ENCODE measurements around the gene ATP4A. TPM values are rescaled to one million over a fixed set of nuclear protein-coding genes. Genes with fewer than 3 reads are reported as not detected.

The ATP4A gene
- polyA plus RNA-seq, 1 donor, result not detected

DNA sequence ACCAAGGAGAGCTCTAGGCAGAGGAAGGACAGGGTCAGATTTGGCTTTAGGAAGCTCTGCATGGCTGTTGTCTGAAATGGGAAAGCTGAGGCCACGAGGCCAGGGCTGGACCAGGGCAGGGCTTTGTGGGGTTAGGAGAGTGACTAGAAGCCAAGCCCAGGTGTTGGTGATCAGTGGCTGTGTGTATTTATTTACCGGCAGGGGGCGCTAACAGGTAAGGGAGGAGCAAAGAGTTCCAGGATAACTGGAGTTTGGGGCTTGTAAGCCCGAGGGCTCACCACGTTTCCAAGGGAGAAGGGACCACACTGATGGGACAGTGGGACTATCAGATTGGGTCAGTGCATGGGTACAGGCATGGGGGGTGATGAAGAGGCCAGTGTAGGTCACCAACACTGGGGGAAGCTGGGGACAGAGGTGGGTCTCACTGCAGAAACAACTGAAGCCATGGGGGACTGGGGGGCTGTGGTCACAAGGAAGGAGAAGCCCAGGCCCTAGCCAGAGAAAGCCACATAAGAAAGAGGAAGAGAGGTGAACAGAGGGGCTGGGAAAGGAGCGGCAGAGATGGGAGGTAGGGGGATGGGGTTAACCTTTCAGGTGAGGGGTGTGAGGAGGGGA lies 14.2 kb downstream of the ATP4A start:
- no peak for DNase-seq (ENCODE audit: low read depth)

DNA sequence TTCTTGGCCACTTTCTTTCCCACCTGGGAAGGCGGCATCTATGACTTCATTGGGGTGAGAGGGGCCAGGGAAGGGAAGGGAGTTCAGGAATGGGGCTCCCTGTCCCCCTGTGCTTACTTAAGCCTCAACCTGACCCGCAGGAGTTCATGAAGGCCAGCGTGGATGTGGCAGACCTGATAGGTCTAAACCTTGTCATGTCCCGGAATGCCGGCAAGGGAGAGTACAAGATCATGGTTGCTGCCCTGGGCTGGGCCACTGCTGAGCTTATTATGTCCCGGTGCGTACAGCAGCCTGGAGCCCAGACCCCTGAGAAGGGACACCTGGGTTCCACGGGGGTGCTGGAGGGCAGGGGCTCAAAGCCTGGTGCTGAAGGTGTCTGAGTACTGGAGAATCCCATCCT lies 16.9 kb downstream of the ATP4A start:
- no peak for DNase-seq (ENCODE audit: low read depth)

DNA sequence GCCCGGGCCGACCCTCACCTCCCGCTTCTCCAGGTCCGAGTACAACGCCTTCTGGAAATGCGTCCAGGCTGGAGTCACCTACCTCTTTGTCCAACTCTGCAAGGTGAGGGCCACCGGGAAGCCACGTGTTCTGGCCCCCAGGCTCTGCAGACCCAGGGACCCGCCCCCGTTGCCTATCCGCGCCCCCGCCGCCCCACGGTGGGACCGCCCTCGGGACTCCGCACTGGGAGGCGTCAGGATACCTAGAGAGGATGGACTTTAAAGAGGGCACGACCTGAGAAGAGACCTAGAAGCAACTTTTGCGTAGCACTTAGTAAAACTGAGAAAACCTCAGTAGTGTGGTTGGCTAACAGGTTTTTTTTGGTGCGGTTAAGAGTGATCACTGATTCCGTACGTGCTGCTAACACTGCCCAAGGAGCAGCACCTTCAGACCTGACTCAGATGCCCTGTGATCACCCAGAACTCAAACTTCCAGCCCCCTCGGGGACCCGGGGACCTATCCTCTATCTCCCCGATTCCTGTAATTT lies 17.5 kb downstream of the ATP4A start:
- DNase-seq (ENCODE audit: low read depth), result no peak

DNA sequence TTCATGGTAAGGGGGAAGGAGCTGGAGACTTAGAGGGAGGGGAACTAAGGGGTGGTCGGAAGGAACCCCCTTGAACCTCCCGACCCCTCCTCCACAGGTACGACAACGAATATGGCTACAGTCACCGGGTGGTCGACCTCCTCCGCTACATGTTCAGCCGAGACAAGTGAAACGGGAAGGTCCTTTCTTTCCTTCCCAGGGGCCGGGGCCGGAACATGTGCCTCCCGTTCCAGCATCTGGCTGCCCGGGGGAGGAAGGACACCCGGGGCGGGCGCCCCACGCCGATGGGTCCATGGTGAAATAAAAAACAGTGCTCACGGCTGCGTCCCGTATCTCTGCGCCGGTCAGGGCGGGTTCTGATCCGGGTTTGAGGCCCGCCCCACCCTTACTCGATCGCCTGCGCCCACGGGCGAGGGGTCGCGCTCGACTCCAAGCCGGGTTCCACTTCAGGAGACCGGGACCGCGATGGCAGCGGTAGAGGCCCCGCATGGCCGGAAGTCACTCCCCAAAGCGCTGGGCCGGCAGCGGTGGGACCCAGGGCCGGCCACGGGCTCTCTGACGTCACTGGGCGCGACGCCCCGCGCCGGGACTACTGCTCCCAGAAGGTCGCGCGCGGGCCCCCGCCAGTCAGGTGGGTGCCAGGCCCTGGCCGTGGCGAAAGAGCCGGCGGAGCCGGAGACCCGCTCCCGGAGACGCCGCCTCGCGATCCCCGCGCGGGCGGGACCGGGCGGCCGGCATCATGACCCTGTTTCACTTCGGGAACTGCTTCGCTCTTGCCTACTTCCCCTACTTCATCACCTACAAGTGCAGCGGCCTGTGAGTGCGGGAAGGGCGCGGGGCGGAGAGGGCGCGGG lies 18.2 kb downstream of the ATP4A start, which contains the start of gene TMEM147:
TMEM147 (plus strand) TSS at position 626 of the 854 bp plus-strand sequence; CDS start at position 740, 114 bp downstream.
- DNase-seq (ENCODE audit: low read depth), result peak; percentile 58

DNA sequence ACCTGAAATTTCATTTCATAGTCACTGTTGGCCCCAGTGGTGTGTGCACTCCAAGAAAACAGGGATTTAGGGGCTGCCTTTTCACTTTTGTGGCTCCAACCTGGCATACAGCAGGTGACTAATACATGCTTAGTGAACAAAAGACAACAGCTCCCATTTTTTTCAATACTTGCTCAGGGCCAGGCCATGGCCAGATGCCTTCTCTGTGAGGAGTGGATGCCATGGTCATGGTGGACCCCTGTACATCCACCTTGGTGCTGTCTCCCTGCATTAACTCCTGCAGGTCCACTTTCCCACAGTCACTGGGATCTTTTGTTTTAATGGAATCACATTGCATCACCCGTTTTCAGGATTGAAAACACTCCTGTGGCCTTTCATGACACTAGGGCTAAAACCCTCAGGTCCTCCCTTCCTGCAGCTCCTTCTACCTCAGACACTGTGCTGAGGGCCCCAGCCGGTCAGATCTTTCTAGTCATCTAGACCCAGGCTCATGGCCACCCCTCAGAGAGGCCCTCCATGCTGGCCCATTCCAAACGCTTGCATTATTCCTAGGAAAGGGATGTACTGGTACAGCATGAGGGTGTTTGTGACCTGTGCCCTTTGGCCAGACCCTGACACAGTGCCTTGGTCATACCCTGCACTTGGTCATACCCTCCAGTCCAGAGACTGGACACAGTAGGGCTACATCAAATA lies 19.2 kb downstream of the ATP4A start:
- no peak for DNase-seq (ENCODE audit: low read depth)

DNA sequence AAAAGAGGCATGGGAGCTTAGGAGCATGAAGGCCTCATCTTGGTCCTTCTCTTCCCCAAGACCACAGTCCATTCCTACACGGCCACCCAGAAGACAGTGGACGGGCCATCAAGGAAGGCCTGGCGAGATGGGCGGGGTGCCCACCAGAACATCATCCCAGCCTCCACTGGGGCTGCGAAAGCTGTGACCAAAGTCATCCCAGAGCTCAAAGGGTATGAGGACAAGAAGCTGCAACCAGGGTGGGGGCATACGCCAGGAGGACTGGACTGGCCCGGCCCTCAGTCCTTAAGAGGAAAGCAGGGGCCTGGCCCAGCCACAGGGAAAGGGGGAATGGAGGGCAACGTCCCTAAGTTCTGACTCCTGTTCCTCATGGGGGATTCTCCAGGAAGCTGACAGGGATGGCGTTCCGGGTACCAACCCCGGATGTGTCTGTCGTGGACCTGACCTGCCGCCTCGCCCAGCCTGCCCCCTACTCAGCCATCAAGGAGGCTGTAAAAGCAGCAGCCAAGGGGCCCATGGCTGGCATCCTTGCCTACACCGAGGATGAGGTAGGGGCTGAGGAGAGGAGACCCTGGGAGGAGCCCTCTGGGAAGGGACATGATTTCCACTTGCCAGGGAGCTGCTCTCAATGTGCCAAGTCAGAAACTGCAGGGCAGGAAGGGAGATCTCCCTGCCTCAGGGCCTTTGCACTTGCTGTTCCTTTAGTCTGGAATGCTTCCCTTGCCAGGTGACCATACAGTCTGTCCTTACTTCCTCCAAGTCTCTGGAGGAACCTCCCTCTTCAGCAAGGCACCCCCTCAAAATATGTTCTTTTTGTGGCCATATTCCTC lies 20.0 kb downstream of the ATP4A start:
- no peak for DNase-seq (ENCODE audit: low read depth)

DNA sequence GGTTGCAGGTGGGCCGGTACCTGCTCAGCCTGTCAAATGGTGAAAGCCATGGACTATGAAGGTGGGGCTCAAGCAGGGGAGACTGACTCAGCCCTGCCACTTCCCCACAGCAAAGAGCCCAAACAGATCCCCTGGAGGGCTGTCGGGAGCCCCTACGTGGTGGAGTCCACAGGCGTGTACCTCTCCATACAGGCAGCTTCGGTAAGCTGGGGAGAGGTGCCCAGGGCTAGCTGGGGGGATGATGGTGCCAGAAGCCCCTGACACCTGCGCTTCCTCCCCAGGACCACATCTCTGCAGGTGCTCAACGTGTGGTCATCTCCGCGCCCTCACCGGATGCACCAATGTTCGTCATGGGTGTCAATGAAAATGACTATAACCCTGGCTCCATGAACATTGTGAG lies 21.2 kb downstream of the ATP4A start:
- no peak for DNase-seq (ENCODE audit: low read depth)

DNA sequence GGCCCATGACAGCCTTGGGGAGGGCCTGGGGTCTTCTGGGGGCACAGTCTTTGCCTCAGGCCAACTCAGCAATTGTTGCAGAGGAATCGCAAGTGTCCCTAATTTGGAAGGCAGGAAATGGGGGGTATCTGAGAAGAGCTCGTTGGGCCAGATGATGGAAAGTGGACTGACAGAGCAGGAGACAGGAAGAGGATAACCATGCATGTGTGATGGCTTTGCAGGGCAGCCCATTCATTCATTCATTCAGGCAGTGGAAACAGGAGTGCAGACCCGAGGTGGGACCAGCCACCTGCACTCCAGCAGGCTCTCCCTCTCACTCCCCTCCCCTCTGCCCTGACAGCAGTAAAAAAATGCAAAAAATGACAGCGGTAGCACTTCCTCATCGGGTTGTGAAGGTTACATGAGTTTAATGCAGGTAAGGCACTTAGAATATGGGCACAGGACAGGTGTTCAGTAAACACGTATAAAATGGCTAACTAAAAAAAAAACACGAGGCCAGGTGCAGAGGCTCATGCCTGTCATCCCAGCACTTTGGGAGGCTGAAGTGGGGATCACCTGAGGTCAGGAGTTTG lies 23.0 kb downstream of the ATP4A start:
- DNase-seq (ENCODE audit: low read depth), result no peak

DNA sequence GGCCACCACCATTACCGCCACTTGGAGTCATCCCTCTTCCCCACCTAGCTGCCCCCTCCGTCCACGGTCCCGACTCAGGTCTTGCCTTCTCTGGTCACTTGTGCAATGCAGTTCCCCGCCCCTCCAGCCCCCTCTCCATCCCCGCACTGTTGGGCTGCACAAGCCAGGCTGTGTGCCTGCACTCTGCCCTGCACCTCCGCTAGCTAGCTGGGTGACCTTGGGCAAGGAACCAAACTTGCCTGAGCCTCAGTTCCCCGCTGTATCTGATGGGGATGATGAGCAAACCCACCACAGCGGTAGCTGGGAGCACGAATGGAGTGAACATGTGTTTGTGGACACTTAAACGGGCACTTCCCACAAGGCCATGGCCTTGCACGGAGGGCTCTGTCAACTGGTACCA lies 23.6 kb downstream of the ATP4A start:
- DNase-seq (ENCODE audit: low read depth), result no peak

DNA sequence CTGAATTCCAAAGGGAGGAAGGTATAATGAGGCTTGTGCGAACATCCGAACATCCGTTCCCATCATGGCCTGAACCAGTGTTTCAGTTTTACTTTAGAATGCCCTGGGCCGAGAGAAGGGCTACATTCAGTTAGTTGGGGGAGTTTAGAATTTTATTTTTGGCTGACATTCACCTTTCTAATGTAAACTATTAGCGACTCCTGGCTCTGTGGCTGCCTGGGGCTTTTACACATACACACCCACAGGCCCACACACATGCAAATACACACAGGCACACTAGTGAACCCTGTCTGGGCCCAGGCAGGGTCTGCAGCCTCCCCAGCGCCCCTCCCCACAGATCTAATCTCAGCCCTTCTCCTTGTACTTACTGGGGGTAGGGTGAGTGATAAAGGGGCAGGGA lies 24.1 kb downstream of the ATP4A start:
- no peak for DNase-seq (ENCODE audit: low read depth)

DNA sequence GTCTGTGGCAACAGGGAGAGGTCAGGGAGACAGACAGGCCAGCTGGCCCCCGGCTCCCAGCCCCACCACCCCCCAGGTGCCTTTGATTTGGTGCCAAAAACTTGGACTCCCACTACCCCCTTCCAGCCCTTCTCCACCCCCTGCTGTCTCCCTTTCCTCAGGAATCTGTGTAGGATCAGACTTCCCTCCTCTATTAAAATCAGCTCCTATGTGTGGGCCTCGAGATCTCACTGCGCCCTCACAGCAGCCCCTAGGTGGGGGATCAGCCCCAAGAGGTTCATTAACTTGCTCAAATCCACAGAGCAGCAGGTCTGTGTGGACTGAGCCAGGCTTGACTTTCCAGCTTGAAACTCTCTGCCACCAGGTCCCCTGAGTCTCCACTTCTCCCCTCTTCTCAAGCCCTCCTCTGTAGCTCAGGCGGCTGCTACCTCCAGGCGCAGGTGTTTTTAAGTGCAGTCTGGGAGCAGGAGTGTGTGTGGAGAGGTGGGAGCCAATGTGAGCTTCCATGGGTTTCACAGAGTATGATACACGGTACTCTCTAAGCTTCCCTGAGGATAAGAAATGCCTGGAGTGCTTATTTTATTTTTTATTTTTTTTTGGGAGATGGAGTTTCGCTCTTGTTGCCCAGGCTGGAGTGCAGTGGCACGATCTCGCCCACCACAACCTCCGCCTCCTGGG lies 28.5 kb downstream of the ATP4A start:
- no peak for DNase-seq (ENCODE audit: low read depth)

DNA sequence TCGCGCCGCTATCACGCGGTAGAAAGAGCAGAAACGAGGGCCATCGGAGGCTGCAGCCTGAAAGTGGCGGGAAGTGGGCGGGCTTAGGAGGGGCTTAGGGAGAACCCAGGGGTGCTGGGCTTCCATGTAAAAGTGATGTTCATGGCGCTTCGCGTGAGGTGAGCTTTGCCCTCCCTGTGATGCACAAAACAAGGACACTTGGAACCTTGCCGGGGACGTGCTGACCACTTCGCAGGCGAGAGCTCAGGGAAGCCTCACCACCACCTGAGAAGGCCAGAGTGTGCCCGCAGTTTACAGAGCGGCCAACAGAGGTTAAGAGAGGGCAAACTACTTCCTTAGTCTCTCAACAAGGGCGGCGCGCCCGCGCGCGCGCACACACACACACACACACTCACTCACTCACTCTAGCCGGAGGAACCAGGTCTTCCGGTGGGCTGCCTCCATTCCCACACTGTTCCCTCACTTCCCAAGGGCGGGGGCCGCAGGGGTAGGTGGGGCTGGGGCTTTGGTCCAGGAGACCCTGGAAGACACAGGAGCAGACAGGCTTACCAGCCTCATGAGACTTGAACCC lies 29.6 kb downstream of the ATP4A start:
- DNase-seq (ENCODE audit: low read depth), result no peak

DNA sequence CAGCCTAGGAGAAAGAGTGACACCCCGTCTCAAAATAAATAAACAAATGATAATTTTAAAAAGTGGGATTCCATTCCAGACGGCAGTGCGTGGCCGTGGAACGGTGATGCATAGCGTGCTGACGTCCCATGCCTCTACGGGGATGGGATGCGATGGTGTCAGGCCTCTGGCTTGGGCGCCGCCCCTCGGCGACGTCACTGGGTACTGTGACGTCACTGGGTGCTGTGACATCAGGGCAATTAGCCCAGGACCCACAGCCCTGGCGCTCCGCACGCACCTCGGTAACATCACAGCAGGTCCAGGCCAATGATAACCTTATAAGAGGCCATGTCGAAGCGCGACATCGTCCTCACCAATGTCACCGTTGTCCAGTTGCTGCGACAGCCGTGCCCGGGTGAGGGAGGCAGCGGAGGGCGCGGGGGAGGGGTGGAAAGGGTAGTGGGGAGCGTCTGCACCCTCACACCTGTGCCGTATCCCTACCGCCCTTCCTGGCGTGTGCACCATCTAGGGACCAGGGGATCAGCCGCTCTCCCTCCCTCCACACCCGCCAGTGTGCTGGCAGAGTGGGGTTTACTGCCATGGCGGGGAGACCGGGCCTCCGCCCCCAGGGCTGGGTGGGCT lies 30.1 kb downstream of the ATP4A start, which contains the start of gene GAPDHS:
GAPDHS (plus strand) TSS at position 256 of the 621 bp plus-strand sequence; CDS start at position 328, 72 bp downstream.
- DNase-seq (ENCODE audit: low read depth), result no peak

DNA sequence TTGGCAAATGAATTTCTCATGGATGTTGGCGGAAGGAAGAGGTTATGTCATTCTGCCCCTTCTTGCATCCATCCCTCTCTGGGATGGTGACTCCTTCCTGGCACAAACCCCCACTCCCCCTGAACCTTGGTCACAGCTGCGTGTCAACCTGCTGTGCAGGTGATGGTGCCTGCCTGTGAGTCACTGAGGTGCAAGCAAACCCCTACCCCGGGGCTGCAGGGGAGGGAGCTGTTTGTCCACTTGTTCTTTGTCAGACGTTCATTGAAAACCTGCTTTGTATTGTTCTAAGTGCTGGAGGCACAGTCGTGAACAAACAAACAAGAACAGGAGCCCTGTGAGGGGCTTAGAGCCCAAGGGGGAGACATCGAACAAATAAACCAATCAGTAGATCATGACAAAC lies 32.2 kb downstream of the ATP4A start:
- no peak for DNase-seq (ENCODE audit: low read depth)

DNA sequence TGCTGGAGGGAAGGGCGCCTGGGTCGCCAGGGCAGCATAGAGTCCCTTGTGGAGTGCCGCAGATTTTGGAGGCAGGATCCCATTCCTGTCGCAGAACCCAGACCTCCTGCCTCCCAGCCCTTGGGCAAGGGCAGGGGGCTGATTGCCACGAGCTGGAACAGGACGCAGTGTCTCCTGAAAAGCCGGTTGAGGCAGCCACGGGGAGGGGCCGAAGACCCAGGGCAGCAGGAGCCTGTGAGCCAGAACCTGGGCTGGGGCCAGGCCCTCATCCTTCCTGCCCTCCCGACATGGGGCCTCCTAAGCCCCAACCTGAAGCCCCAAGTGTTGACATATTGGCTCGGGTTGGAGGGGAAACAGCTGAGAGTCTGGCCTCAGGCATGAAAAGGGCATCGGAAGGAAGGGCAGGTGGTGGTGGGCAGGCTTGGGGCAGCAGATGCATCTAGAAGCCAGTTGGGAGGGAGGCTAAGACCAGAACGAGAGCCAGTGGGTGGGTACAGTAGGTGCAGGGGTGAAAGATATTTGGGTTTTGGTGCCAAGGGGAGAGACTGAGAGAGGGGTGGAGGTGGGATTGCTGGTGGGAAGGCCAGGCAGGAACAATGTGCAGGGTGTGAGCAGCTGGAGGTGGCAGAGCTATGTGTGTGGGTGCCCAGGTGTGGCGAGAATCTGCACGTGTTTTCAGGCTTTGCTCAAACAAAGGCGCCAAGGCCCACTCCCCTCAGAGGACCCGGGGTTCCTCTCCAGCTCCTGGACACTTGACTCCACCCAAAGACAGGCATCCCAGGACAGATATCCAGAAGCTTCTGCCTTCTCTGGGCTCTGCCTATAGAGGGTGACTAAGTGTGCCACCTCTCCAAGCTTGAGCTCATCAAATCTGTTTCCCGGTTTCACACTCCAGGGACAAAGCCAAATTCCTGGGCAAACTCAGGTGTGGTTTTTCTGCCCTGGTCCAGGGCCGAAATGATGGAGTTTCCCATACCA lies 33.9 kb downstream of the ATP4A start:
- no peak for DNase-seq (ENCODE audit: low read depth)

DNA sequence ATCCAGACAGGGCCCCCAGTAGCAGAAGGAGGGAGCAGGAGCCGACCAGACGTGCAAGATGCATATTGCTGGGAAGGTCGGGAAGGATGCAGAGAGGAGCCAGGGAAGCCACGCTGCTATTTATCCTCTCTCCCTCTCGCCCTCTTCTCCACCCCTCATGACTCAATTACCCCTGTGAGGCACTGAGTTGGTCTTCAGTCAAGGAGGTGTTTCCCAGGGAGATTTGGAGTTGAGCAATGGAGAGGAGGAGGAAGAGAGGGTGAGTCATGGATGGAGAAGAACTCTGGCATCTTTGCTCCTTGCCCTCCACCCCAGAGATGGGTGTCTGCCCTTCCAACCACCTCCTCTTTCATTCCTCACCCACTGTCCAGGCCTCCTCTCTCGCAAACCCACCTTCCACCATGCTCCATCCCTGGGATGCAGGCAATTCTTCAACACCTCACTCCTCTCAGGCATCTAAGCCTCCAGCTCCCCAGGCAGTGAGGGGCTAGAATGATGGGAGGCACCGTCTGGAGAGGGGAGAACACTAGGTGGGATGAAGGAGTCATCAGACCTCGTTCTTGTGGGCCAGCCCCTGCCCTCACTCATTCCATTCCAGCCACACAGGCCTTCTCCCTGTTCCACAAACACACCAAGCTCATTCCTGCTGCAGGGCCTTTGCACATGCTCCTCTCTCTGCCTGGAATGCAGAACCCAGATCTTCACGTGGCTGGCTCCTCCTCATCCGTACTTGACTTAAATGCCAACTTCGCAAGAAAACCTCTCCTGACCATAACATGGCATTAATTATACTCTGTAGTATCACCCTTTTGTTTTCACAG lies 35.0 kb downstream of the ATP4A start, which contains the start of gene SBSN:
SBSN (minus strand) TSS at position 94 of the 821 bp plus-strand sequence; CDS start at position 64, 30 bp downstream.
- no peak for DNase-seq (ENCODE audit: low read depth)

DNA sequence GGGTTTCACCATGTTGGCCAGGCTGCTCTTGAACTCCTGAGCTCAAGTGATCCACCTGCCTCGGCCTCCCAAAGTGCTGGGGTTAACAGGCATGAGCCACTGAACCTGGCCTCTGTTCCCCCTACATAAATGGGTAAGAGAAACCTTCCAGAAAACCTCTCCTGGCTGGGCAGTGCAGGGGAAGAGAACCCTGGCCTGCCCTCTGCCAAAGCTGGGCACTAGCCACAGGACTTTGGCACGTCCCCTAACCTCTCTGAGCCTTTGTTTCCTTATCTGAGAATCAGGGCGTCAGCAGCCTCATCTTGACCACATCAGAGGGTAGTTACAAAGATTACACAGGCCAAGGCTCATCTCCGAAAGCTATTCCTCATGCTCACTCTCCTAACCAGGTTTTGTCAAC lies 37.6 kb downstream of the ATP4A start:
- no peak for DNase-seq (ENCODE audit: low read depth)
